Uterus (tissue), 2 donors: ENCODE results near the gene ACVR1.

Experiments used
- CTCF ChIP-seq, 4 experiments: fragments of 200-600 bp in 2 of 4; fragments of 450-650 bp in 2 of 4; sonication (generic) in 2 of 4; IDR thresholded peaks; one replicate each; pipeline ENCODE4 v1.5.1; 2016 to 2019; ENCODE audit warnings: antibody characterized with exemption in 4 of 4, mild to moderate bottlenecking in 2 of 4, moderate library complexity in 1 of 4
- POLR2A ChIP-seq, 2 donors: fragments of 450-650 bp; IDR thresholded peaks; one replicate each; pipeline ENCODE4 v1.6.1; 2016; ENCODE audit warnings: antibody characterized with exemption in 2 of 2, mild to moderate bottlenecking in 1 of 2, moderate library complexity in 1 of 2

DNA sequence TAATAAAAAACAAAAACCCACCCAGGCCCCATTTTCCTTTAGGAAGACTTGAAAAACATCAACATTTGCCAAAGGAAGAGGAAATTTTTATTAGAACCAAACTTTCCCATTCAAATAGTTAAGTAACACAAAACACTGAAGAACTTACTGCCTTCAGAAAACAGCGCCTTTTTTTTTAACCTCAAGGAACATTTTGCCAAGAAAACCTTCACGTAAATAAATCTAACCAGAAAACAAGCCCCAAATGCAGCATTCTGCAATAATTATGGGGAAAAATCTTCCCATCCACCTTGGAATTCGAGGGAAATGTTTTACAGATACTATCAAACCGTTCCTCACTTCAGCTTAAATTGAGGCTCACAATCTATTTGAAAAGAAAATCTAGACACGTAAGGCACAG lies 56.4 kb downstream of the ACVR1 start:
- TF ChIP-seq CTCF (IDR thresholded peaks at IDR 0.05) = no peak
- no peak for TF ChIP-seq POLR2A (IDR thresholded peaks at IDR 0.05)
